ENCODE results near the gene PHLDB3.
A peak's percentile ranks its signal among the peaks of the same experiment; 100 is the strongest.
"Not testable (repeated sequence)": the region's sequence is repeated elsewhere in the genome, so short reads cannot be mapped to it uniquely, and the experiment has no call there.

The PHLDB3 gene

DNA sequence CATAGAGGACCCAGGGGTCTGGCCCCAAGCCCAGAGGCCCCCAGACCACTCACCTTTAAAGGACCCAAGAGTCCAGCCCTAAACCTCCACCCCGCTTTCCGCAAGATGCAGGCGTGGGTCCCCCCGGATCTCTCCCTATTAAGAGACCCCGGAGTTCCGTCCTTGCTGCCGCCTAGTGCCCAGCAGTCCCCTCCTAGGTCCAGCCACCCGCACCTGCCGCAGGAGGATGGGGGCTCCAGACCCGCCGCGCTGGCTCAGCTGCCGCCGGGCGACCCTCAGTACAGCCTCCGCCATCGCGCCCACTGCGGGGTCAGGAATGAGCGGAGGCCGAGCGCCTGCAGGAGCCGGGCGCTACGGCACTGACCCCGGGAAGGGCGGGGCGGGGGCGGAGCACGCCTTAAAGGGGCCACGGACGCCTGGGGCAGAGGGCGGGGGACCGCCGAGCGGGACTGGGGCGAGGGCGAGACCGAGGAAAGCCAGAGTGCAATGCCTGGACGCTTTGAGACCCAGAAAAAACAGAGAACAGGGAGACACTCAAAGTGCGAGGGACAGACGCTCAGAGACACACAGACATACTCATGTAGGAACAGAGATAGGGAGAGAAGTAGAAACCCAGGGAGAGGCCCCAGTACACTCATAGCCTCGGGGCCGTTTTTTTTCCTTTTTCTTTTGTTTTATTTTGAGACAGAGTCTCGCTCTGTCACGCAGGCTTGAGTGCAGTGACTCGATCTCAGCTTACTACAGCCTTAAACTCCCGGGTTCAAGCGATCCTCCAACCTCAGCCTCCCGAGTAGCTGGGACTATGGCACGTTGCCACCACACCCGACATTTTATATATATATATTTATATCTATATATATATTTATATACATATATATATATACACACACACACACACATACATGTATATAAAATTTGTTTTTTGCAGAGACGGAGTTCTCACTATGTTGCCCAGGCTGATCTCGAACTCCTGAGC, 22.6 kb upstream of the PHLDB3 start, which contains the start of gene ETHE1:
Gene ETHE1, minus strand, starts transcription at position 318 of the 976 bp plus-strand sequence. Its CDS starts 24 bp downstream, at position 294.
- no peak for DNase-seq (ENCODE audit: low read depth)

DNA sequence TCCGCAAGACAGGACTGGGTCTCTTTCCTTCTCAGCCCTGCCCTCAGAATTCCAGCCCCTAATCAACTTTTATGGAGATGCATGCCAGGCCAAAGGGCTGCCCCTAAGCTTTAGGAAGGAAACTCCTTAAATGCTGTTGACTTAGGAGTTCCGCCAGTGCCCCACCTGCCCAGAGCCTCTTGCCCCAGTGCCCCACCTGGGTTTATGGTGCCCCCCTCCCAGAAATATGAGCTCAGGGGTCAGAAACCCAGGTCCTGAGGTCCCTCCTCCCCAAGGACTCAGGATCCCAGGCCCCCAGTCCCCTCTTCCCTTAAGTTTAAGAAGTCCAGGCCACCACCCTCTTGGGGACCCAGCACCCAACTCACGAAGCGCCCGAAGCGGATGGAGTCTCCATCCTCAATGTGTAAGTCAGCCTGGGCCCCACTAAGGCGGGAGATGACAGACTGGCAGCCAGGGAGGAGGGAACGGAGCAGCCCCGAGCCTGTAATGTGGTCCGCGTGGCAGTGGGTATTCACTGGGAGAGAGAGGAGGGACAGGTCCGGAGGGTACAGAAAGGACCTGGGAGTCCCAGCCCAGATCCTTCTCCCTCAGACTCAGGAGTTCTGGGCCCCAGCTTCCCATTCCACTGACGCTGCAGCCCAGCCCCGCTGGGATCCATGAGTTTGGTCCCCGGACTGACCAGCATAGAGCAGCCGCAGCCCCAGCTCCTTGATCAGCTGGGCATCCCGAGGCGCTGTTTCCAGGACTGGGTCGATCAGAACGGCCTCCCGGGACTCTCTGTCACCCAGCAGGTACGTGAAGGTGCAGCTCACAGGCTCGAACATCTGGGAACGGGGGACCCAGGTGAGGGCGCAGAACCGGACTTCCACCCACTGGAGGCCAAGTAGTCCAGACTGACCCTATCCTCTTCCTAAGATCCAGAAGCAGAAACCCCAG, 21.6 kb upstream of the PHLDB3 start:
- no peak for DNase-seq (ENCODE audit: low read depth)

DNA sequence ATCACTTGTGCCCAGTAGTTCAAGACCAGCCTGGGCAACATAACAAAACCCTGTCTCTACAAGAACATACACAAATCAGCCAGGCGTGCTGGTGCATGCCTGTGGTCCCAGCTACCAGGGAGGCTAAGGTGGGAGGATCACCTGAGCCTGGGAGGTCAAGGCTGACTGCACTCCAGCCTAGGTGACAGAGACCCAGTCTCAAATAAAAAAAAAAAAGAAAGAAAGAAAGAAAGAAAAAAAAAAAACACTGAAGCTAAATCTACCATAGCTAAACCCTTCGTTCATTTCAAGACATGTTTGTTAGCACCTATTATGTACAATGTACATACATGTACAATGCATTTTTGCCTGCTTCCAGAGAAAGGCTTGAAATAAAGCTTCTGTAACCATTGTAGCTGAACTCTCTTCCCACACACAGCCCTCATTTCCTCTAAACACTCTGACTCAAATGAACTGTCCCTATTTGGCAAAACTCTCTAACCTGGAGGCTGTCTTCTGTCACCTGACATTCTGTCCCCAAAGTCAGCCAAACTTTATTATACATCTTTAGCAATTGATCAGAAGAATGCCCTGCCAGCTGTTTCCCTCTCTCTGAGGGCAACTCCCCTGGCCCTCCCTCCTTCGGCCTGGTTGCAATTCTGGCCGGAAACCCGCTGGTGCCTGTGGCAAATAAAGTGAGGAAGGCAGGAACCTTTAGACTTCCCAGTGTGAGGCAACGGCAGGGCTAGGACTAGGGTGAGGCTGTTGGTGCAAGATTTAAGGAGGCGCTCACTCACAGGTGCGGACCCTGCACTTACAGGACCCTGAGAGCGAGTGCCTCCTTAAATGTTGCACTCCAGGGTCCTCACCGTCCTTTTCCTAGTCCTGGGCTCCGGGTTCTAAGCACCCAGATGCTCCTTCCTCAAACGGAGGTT, 20.6 kb upstream of the PHLDB3 start:
- no peak for DNase-seq (ENCODE audit: low read depth)

DNA sequence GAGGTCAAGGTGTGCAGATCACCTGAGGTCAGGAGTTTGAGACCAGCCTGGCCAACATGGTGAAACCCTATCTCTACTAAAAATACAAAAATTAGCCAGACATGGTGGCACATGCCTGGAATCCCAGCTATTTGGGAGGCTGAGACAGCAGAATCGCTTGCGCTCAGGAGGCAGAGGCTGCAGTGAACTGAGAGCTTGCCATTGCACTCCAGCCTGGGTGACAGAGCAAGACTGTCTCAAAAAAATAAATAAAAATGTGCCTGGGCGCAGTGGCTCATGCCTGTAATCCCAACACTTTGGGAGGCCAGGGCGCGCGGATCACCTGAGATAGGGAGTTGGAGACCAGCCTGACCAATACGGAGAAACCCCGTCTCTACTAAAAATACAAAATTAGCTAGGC, 19.1 kb upstream of the PHLDB3 start:
- not testable (repeated sequence) for DNase-seq (ENCODE audit: low read depth)

DNA sequence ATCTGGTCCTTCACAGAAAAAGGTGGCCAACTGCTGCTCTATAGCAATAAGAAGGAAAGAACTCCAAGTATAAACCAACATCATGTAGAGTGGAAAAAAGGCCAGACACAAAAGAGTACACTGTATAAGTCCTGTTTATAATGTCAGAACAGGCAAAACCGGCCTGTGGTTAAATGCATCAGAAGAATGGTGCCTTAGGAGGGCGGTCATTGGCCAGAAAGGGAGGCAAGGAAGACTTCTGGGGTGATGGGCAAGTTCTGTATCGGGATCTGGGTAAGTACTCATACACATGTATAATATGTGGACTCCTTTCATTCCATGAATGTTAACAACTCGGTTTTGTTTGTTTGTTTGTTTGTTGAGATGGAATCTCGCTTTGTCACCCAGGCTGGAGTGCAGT, 18.4 kb upstream of the PHLDB3 start:
- DNase-seq (ENCODE audit: low read depth): no peak

DNA sequence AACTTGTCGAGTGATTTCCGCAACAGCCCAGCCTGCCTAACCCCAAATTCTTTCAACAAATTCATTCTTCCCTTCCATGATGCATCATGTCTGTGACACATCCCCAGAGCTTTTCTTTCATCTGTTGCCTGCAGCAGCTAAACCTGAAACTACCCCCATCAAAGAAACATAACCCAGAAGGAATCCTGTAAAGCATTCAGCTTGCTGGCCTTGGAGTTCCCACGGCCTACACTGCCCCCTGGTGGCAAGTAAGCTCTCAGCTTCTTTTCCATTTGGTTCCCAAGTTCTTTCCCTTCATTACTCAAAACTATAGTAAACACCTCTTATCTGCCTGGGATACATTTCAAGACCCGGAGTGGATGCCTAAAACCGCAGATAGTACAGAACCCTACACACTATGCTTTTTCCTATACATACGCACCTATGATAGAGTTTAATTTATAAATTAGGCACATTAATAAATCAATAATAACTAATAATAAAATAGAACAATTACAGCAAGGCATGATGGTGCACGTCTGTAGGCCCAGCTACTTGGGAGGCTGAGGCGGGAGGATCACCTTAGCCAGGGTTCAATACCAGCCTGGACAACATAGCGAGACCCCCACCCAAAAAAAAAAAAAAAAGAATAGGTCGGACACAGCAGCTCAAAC, 15.0 kb upstream of the PHLDB3 start:
- peak; percentile 83 for DNase-seq (ENCODE audit: low read depth)

DNA sequence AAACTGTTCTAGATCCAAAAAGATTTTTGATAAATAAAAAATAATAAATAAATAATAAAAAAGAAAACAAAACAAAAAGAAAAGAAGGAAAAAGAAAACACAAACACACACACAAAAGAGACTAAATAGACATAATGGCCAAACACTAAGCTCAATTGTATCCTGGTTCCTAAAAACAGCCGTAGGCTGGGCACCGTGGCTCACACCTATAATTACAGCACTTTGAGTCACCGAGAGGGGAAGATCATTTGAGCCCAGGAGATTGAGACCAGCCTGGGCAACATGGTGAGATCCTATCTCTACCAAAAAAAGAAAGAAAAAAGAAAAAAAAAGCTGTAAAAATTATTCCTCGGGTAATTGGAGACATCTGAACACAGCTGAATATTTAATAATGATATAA, 13.5 kb upstream of the PHLDB3 start:
- no peak for DNase-seq (ENCODE audit: low read depth)

DNA sequence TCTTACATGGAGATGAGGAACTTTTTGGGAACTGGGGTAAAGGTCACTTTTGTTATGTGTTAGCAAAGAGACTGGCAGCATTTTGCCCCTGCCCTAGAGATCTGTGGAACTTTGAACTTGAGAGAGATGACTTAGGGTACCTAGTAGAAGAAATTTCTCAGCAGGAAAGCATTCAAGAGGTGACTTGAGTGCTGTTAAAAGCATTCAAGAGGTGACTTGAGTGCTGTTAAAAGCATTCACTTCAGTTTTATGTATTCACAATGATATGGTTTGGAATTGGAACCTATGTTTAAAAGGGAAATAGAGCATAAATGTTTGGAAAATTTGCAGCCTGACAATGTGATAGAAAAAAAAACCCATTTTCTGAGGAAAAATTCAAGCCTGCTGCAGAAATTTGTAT, 7.9 kb upstream of the PHLDB3 start:
- not testable (repeated sequence) for DNase-seq (ENCODE audit: low read depth)

DNA sequence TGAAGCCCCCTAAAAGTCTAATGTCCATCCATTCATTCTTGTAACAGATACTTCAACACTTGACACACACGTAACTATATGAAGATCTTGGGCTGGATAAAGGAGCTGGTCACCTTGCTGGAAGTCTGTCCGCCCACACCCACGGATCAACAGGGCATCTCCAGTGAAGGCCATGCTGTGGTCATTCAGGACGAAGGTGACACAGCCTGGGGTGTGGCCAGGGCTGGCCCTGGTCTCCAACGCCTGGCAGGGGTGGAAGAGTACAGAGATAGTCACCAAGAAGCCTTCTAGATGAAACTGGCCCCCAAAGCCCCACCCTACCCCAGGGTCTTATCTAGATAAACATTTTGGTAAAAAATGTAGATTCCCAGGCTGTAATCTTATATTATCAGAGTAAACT, 6.8 kb upstream of the PHLDB3 start:
- DNase-seq (ENCODE audit: low read depth): no peak

DNA sequence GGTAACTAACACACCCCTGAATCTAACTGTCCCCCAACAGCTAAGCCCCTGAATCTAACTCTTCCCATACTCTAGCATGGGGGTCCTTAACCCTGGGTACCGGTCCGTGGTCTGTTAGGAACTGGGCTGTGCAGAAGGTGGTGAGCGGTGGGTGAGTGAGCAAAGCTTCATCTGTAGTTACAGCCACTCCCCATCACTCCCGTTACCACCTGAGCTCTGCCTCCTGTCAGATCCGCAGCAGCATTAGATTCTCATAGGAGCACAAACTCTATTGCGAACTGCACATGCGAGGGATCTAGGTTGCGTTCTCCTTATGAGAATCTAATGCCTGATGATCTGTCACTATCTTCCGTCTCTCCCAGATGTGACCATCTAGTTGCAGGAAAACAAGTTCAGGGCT, 6.2 kb upstream of the PHLDB3 start:
- no peak for DNase-seq (ENCODE audit: low read depth)

DNA sequence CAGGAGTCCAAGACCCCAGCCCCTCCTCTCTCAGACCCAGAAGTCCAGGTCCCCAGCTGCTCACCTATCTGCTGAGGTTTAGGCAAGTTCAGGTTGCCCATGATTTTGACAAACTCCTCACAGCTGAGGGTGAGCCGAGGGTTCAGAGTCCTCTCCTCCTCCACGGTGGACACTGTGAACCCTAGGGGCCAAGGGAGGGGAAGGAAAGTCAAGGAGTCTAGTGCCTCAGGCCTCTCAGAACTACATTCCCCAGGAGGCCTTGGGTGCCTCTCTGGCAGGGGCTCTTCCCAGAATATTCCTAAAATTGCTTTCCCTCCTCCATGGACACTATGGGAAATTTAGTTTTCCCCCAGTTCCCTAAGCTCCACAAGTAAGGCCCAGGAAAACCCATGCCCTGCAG, 3.3 kb upstream of the PHLDB3 start:
- no peak for DNase-seq (ENCODE audit: low read depth)

DNA sequence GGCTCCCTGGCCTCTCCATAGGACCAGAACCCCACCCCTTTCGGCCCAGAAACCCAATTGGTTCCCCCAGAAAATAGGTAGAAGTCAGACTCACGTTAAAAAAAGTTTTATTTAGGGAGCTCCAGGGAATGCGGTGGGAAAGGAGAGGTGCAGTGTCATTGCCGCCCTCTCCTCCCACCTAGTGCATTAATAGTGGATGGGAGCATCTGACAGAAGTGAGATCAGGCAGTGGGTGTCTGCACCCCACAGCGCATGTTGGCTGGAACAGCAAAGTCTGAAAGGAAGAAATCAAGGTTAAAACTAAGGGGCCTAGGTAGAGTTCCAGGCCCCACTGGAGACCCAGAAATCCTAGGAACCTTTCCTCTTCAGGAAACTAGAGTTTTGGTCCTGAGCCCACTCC, 2.1 kb upstream of the PHLDB3 start:
- no peak for DNase-seq (ENCODE audit: low read depth)

DNA sequence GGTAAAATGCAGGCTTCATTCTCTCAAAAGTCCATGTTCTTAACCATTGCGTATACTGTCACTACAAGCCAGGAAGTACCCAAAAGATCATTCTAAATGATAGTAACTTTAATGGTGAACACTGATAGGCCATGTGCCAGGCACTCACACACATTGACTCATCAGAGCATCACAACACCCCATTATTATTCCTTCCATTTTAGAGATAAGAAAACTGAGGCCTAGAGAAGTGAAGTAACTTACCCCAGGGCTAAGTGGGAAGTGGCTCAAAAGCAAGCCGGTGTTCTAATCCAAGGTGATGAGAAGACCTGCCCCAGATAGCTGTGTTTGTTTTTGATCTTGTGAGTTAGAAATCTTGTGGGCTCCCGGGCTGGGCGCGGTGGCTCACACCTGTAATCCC, 1.4 kb upstream of the PHLDB3 start:
- no peak for DNase-seq (ENCODE audit: low read depth)

DNA sequence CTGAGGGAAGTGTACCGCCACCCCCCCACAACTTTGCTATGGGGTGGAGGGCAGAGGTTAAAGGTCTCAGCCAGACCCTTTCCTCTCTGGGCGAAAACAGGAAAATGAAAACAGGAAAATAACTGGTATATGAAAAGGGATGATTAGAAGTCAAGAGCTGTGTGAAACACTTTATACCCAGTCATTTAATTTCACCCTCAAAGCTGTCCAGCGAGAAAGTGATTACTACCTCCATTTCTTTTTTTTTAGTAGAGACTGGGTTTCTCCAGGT, 575 bp upstream of the PHLDB3 start:
- no peak for DNase-seq (ENCODE audit: low read depth)

DNA sequence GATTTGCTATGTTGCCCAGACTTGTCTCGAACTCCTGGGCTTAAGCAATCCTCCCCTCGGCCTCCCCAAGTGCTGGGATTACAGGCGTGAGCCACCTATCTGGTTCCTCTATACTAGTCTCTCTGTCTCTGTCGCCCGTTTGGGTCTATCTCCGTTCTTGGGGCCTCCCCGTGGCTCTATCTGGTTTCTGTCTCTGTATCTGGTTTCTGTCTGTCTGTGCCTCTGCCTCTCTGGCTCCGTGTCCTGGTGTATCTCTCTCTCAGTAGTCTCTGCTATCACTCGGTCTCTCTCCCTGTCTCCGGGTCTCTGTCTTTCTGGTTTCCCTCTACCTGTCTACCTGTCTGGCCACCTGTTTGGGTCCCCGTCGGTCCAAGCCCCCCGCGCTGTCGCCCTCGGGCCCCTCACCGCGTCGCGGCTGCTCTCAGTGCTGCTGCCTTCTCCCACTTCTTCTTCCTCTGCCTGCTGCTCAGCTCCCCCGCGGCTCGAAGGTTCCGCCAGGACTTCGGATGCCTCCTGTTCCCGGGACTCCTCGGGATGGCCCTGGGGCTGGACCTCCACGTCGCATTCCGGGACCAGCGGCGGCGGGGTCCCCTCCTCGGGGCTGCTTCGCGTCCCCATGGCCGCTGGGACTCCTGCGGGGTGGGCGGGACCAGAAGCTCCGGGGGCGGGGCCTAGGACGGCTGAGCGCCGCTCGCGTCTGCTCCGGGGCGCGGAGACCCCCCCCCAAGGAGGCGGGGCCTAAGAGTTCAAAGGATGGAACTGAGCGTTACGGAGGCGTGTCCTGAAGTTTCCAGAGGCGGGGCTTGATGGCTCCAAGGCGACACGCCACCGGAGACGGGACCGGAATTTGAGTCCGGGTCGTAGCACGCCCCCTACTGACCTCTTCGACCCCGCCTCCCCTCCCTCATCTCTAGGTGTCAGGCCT, 783 bp downstream of the PHLDB3 start:
- peak; percentile 76 for DNase-seq (ENCODE audit: low read depth)

DNA sequence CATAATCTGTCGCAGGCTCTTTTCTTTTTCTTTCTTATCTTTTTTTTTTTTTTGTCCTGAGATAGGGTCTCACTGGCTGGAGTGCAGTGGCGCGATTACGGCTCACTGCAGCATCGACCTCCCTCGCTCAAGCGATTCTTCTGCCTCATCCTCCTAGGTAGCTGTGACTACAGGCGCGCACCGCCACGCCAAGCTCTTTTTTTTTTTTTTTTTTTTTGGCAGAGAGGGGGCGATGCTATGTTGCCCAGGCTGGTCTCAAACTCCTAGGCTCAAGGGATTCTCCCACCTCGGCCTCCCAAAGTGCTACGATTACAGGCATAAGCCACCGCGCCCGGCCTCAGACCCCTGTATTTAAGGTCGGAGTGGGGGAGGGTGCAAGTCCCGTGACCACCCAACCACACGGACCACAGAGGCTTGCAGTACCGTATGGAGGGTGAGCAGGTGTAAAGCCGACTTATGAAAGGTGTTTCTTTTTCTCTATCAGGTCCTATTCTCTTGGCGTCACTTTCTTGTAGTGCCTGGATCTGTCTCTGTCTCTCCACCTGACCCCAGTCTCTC, 2.0 kb downstream of the PHLDB3 start:
- no peak for DNase-seq (ENCODE audit: low read depth)

DNA sequence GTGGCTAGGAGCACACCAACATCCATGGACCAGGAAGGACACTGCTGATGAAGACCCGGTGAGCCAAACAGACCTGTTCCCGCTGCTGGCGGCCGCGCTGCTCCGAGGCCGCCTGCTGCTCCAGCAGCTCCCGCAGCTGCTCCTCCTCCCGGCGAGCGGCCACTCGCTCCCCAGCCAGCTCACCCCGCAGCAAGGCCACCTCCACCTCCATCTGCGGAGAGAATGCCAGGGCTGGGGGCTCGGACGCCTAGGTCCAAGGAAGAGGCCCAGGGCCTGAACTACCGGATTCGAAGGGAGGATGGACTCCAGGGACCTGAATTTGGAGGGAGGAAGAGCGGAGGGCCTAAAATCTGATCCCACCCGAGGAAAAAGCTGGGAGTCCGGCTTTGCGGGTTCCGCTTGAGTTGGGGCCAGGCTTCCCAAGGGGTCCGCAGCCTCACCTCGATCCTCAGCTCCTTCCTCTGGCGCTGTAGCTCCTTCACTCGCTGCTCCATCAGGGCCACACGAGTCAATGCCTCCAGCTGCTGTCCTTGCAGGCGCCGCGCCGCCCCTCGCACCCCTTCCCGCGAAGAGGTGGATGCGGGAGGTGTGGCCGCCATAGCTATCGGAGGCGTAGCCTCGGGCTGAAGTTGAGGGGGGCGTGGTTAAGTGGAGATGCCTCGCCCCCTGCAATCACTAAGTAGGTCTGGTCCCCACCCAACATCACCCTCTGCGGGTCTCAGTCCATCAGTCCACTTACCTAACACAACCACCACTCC, 2.7 kb downstream of the PHLDB3 start:
- DNase-seq (ENCODE audit: low read depth): no peak

DNA sequence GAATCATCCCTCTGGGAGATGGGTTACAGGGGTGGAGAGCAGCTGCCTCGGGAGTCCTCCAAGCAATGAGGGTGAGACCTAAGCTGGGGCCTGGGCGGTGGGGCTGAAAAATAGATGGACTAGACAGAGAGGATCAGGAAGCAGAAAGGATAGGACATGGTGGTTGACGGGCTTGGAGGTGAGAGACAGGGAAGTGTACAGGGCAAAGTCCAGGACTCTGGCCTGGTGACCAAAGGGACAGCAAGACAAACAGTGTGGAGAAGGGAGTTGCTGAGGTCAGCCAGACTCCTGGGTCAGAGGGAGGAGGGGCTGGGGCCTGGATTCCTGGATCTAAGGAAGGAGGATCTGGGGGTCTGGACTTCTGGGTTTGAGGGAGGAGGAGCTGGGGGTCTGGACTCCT, 5.5 kb downstream of the PHLDB3 start:
- DNase-seq (ENCODE audit: low read depth): no peak

DNA sequence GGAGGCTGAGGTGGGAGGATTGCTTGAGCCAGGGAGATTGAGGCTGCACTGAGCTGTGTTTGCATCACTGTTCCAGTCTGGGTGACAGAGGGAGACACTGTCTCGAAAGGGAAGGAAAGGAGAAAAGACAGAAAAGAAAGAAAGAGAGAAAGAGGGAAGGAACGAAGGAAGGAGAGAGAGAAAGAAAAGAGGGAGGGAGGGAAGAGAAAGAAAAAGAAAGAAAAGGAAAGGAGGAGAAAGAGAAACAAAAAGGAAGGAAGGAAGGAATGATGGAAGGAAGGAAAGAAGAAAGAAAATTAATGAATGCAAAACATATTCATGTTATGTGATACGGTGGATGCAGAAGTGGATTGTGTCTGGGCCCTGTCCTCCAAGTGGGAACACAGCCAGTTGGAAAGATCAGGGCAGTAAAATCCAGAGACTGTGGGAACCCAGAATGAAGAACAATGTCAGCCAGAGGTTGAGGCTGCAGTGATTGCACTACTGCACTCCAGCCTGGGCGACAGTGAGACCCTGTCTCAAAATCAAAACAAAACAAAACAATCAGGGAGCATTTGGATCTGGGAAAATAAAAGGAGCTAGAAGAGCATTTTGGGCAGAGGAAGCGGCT, 6.2 kb downstream of the PHLDB3 start:
- no peak for DNase-seq (ENCODE audit: low read depth)

All from fibroblast of the conjunctiva (primary cell).